Right kidney (tissue), 1 donor: ENCODE data around the gene EN2.

ENCODE experiments used
- DNase-seq: peaks from one replicate; pipeline ENCODE4 v3.0.0-alpha.2; 2016

Gene EN2

GRCh38 chr7:155486783-155487508 lies 29.0 kb downstream of the EN2 start:
- no peak for DNase-seq

- no peak for DNase-seq
Measured at GRCh38 chr7:155487509-155488482, 29.9 kb downstream of the EN2 start.

GRCh38 chr7:155488483-155489127 lies 30.7 kb downstream of the EN2 start:
- DNase-seq: no peak

- DNase-seq: no peak
Measured at GRCh38 chr7:155489158-155489840, 31.4 kb downstream of the EN2 start.

- DNase-seq: peak; percentile 57
Measured at GRCh38 chr7:155489862-155490696, 32.1 kb downstream of the EN2 start.

- DNase-seq: peak; percentile 66
Measured at GRCh38 chr7:155490697-155491628, 33.0 kb downstream of the EN2 start.

- no peak for DNase-seq
Measured at GRCh38 chr7:155491812-155492211, 33.9 kb downstream of the EN2 start.

GRCh38 chr7:155493744-155494538 lies 36.0 kb downstream of the EN2 start:
- no peak for DNase-seq

- no peak for DNase-seq
Measured at GRCh38 chr7:155494551-155494950, 36.6 kb downstream of the EN2 start.

GRCh38 chr7:155495440-155496248 lies 37.7 kb downstream of the EN2 start:
- DNase-seq: no peak

GRCh38 chr7:155496267-155497005 lies 38.5 kb downstream of the EN2 start:
- no peak for DNase-seq

GRCh38 chr7:155497149-155497901 lies 39.4 kb downstream of the EN2 start:
- no peak for DNase-seq

- DNase-seq: no peak
Measured at GRCh38 chr7:155505422-155505793, 47.5 kb downstream of the EN2 start.

GRCh38 chr7:155506854-155507337 lies 49.0 kb downstream of the EN2 start:
- DNase-seq: peak; percentile 69

- DNase-seq: no peak
Measured at GRCh38 chr7:155507576-155507975, 49.6 kb downstream of the EN2 start.
